NCI-H187 (cell line): ENCODE data around the gene RNF182.
"Not testable (repeated sequence)": the region's sequence is repeated elsewhere in the genome, so short reads cannot be mapped to it uniquely, and the experiment has no call there.

ENCODE experiments used
- DNase-seq, 2 experiments: peaks; one replicate each; lab custom pipeline; 2025; lab: John Stamatoyannopoulos, UW

RNF182 gene

DNA sequence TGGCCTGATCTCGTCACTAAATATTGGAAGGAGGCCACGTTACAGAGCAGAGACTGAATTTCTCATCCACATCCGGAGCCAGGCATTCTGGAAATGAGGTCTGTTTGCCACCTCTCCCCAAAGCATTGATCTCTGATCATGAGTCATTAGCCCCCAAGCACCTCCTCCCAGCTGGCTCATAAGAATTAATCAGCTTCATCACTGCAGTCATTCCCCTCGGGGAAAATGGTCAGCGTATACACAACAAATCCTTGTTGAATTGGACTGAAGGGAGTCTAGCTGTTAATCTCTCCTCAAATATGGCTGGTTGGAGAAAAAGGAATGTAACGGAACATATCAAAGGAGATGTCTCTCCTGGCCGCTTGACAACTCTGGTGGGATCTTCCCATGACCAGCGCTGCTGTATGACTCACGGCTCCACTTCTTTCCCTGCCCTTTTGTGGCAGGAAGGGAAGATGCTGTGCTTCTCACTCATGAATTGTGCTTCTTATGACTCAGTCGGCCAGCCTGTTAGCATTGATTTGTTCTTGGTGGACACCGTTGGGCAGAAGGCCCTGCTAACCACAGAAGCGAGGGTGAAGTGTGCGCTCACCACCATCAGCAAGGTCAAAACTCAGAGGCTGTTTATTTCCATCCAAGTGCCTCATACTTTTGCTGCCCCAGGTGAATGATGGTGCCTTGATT lies 76.7 kb downstream of the RNF182 start:
- DNase-seq = no peak

DNA sequence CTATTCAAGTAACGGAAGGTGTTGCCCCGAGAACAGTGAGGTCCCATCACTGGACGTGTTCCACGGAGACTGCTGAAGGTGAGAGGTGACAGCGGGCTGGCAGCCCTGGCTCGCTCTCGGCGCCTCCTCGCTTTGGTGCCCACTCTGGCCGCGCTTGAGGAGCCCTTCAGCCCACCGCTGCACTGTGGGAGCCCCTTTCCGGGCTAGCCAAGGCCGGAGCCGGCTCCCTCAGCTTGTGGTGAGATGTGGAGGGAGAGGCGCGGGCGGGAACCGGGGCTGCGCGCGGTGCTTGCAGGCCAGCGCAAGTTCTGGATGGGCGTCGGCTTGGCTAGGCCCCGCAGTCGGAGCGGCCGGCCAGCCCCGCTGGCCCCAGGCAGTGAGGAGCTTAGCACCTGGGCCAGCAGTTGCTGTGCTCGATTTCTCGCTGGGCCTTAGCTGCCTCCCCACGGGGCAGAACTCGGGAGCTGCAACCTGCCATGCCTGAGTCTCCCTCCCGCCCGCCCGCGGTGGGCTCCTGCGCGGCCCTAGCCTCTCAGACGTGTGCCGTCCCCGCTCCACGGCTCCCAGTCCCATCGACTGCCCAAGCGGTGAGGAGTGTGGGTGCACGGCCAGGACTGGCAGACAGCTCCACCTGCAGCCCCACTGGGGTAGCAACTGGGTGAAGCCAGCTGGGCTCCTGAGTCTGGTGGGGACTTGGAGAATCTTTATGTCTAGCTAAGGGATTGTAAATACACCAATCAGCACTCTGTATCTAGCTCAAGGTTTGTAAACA lies 77.6 kb downstream of the RNF182 start:
- no peak for DNase-seq

DNA sequence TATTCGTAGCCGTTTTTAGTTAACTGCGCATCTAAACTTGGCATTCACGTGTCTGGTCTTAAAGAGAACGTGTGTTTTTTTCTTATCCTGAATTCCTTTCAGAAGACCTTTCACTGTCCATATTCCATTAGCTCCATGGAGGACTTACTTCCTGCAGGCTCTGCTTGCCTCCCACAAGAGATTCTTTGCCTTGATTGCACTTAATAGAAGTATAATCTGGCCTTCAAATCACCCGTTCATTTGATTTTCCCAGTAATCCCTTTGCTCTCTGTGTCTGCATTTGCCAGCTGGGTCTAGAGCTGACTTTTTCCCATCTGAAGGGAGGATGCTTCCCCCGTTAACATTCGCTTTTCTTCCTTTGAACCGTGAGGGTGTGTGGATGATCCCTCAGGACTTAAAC lies 79.5 kb downstream of the RNF182 start:
- DNase-seq = no peak

DNA sequence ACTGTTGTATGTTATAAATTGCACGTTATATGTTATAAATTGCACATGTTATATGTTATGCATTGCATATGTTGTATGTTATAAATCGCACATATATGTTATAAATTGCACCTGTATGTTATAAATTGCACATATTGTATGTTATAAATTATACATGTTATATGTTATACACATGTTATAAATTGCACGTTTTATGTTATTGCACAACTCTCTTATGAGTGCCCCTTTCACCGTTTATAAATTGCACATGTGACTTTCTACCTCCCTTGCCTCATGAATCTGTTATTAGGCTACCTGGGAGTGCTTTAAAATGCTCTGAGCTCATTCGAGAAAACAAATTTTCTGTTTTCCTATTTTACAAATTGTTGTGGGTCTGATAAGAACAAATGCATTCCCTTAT lies 84.1 kb downstream of the RNF182 start:
- DNase-seq = no peak

DNA sequence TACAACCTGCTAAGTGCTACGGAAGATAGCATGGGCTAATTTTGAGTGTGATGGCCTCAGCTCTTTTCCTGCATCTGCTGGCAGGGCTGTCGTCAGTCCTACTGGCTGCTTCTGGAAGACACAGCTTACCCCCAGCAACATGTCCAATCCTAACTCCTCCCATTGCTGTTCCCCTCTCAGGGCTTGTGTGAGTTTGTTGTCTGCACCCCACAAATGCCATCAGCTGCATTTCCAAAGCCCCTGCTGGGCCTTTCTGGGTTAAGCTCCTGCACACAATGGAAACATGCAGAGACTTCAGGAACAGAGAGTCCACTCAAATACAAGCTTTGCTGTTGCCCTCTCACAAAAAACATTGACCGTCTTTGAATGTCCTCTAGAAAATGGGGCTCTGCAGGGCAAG lies 84.7 kb downstream of the RNF182 start:
- no peak for DNase-seq

DNA sequence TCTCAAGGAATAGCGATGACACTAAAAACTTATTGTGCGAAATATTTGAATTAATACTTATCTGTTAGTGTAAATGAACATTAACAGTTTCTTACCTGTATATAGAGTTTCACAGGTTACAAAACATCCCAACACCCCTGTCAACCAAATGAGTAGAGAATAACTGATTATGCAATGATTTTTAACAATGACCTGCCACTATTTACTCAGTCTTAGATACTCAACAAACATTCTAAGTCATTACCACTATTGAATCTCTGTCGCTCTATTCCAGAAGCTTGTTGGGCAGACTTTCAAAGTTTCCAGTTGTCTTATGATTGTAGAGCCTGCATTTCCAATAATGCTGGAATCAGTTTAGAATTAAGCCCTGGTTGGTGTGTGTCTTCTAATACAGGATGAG lies 85.5 kb downstream of the RNF182 start:
- DNase-seq = no peak

DNA sequence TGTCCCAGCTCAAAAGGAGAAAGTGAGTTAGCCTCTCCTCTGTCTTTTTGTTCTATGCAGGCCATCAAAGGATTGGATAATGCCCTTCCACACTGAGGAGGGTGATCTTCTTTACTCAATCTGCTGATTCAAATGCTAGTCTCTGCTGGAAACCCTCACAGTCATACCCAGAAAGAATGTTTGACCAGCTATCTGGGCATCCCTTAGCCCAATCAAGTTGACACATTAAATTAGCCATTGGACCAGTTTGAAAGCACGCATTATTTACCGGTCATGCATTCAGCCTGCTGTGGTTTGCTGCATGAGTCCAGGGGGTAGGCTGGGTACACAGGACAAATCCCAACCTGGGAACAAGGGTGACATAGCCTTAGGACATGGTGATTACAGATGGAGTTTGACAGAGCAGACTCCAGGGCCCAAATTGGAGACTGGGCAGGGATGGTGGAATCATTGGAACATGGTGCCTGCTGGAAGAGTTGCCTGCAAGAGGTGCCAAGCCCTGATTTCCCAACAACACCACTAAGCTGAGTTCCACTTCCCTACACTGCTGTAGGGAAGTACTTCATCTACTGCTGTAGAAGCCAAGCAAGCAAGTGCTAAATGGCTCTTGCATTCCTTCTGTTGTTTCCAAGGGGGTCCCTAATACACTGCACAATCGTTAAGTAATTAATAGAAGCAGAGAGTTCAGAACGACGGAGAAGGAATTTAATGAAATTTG lies 87.7 kb downstream of the RNF182 start:
- DNase-seq = no peak

DNA sequence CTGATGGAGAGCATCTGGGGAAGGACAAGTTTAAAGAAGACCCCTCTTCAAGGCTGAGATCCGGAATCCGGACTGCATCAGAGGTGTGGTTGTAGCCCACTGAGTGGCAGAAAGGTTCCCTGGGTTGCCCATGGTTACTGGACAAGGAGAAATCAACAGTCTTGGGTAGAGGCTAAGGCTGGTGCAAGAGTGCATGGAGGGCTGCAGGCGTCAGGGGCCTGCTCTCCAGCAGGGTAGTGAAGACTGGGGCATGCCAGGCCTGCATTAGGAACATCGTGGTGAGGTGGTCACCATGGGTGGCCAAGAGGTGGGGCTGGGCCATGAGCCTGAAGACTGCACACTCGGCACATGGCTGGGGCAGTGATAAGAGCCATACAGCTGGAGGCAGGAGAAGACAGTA lies 91.2 kb downstream of the RNF182 start:
- no peak for DNase-seq

DNA sequence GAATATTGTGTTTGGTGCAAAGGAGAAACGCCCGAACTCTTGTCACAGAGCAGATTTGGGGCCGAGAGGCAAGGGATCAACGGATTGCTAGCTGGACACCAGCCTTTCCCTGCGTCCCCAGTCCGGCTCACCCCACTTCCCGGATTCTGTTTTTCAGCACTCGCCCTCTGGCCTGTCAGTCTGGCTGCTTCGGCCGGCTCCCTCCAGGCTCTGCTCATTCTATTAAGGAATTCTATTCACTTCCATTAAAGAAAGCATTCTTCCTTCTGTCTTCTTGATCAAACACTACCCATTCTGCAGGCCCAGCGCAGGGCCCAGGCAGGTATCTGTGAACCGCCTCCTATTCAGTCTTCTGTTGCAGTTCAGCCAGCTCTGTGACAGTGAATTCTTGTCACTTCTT lies 91.7 kb downstream of the RNF182 start:
- no peak for DNase-seq

DNA sequence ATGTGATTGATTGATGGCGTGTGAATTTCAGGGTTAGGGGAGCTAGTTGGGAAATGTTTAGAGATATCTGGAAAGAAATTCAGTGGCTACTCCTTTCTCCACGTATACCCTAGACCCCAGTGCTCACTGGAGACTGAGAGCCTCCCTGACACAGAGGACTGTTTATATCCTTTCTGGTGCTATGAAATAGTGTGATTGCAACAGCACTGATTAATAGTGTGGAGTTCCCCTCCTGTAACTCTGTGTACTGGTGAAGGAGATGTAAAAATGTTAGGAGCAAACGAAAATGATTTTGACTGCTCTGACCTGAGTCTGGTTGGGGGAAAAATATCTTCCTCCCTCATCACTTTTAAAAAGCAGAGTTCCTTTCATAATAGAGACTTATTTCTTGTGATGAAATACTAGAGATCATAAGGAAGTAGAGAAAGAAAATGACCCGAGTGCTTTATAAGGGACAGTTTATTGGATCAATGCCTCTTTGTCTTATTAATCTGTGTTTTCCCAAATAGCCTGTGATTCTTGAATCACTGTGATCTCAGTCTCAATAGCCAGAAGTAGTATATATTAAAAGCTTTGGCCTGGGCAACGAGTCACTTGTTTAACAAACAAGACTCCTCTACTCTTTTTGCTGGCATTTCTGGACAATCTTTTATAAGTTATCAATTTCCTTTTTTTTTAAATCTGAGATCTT lies 92.3 kb downstream of the RNF182 start:
- no peak for DNase-seq

DNA sequence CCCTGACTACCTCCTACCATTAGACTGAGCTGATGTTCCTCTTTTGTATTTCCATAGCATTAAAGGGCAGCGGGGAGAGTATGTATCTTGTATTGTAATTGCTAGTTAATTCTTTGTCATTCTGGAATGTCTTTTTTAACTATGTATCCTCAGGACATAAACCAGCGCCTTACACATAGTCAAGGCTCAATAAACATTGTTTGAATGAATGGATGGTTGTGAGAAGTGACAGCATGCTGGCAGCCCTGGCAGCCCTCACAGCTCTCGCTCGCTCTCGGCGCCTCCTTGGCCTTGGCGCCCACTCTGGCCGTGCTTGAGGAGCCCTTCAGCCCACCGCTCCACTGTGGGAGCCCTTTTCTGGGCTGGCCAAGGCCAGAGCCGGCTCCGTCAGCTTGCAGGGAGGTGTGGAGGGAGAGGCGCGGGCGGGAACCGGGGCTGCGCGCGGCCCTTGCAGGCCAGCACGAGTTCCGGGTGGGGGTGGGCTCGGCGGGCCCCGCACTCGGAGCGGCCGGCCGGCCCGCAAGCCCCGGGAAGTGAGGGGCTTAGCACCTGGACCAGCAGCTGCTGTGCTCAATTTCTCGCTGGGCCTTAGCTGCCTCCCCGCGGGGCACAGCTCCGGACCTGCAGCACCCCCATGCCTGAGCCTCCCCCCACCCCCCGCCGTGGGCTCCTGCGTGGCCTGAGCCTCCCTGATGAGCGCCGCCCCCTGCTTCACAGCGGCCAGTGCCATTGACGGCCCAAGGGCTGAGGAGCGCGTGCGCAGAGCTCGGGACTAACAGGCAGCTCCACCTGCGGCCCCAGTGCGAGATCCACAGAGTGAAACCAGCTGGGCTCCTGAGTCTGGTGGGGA lies 93.1 kb downstream of the RNF182 start:
- no peak for DNase-seq

DNA sequence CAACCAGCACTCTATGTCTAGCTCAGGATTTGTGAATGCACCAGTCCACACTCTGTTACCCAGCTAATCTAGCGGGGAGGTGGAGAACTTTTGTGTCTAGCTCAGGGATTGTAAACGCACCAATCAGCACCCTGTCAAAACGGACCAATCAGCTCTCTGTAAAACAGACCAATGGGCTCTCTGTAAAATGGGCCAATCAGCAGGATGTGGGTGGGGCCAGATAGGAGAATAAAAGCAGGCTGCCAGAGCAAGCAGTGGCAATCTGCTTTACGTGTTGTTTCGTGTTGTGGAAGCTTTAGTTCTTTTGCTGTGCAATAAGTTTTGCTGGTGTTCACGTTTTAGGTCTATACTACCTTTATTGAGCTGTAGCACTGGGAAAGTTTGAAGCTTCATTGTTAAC lies 93.8 kb downstream of the RNF182 start:
- not testable (repeated sequence) for DNase-seq

DNA sequence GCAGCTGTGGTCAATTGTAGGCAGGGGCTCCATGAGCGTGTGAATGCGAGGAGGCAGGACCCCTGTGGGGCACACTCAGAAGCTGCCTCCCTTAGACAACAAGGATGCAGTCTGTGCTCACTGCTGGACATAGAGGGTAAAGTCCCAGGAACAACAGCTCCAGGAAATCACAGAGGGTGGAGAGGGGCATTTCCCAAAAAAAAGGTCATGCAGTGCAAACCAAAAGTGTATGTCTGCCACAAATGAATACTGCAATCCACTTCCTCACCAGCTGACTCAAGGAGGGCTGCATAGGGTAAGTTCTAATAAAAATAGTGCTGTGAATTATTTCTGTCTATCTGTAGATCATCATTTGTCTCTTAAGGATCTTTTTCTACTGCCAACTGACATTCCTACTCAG lies 95.8 kb downstream of the RNF182 start:
- no peak for DNase-seq

DNA sequence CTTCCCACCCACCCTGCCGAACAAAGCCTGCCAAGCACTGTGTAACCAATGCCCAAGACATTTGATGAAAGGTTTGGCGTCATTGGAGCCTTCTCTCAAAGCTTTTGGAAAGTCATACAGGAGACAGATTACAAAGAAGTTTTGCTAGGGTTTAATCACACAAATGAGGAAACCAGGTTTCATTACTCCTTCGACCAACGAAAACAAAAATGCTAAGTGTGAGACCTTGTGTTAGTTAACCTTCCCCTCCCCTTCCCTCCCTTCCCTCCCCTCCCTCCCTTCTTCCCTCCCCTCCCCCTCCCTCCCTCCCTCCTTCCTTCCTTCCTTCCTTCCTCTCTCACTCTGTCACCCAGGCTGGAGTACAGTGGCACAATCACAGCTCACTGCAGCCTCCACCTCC lies 96.7 kb downstream of the RNF182 start:
- no peak for DNase-seq

DNA sequence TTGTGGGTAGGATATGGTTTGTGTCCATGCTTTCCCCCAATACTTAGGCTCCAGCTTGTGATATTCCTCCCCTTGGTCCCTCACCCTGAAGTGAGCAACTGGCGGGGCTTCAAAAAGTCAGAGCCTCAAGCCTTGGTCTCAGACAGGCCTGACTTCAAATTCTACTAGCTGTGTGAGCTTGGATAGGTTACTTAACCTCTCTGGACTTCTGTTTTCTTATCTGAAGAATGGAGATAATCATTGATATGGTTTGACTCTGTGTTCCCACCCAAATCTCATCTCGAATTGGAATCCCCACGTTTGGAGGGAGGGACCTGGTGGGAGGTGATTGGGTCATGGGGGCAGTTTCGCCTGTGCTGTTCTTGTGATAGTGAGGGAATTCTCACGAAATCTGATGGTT lies 97.9 kb downstream of the RNF182 start:
- DNase-seq = no peak

DNA sequence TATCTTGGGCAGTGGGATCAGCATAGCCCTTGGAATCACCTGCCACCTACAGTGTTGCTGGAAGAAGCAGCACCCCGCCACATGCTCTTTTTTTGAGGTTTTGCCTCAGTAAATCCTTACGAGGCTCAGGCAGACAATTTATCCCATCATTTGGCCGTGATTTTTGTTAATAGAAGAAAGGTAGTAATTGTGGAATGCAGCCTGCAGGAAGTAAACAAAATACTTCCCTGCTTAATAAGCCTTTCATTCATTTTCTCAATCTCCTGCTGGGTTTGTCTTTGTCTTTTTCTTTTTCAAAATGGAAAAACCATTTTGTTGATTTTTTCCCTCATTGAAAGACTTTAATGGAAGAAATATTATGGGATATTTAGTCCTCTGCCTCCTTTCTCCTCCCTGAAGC lies 99.1 kb downstream of the RNF182 start:
- no peak for DNase-seq

DNA sequence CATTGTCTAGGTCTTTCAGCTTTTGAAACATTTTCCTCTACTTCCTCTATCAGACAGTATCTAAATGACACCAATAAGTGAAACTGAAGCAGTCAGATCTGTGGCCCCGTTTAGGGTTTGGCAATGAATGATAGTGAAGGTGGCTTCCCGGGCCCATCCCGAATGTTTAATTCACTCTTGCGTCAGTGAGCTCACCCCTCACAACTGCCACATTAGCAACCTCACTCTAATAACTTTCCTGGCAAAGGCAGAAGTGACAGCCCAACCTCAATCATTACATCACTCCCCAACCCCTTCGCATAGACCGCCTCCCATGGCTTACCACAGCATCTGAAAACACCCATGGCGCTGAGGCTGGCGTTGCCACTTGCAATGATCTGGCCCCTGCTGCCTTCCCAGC lies 100.4 kb downstream of the RNF182 start:
- no peak for DNase-seq

DNA sequence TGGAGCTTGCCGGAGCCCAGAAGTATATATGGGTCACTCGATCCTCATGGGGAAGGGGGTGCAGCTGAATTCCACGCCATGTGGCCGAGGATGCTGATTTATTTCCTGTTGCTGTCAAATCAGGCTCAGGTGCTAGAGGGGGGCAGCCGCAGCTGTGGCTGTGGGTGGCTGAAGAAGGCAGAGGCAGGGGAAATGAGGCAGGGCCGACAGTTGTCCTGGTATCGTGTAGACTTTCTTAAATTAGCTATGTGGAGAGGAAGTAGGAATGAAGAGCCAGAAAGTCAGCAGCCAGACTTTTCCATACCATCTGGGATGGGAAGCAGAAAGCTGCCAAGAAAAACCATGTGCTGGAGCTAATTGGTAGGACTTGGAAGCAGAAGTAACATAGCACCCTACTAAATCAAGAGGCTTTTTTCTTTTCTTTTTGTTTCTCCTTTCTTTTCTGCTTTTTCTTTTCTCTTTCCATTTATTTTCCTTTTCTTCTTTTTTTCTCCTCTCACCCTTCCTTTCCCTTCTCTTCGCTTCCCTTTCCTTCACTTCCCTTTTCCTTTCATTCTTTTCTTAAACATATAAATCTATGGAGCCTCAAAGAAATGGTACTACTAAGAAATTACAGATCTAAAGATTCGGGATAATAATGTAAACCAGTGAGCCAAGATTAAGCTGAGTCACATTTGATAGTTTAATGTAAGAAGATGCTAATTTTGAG lies 102.2 kb downstream of the RNF182 start:
- no peak for DNase-seq

DNA sequence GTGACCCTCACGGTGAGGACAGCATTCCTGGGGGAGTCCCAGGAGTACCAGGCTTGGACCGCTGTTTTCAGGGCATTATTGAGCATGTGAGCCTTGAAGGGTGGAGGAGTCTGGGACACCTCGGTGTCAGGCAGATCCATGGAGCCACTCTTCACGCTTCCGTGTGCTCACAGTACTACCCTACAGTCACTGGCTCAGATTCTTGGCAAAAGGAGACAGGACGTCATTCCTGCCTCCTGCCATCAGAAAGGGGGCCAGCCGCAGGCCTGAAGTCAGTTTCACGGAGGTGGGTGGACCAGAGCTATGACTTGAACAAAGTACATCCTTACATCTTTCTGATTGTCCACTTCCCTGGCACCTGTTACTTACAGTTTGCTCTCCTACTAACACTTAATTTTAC lies 103.9 kb downstream of the RNF182 start:
- DNase-seq = no peak

DNA sequence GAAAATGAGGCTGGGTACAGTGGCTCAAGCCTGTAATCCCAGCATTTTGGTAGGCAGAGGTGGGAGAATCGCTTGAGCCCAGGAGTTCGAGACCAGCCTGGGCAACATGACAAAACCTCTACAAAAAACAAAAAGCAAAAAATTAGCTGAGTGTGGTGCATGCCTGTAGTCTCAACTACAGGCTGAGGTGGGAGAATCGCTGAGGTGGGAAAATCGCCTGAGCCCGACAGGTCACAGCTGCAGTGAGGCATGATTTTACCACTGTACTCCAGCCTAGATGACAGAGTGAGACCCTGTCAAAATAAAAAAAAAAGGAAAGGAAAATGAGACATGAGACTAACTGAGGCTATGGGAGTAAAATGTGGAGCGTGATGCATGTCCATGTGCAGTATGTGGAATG lies 104.9 kb downstream of the RNF182 start:
- no peak for DNase-seq
